ENCODE data around the gene COQ8A. TPM values are rescaled to one million over a fixed set of nuclear protein-coding genes. Genes with fewer than 3 reads are reported as not detected.

COQ8A gene
- total and polyA plus RNA-seq, 10 of the 15 experiments (the other 5 are each of a cell fraction or from before 2014, with no cell fraction given): 0.72 to 24.8 (median 12.1) TPM

DNA sequence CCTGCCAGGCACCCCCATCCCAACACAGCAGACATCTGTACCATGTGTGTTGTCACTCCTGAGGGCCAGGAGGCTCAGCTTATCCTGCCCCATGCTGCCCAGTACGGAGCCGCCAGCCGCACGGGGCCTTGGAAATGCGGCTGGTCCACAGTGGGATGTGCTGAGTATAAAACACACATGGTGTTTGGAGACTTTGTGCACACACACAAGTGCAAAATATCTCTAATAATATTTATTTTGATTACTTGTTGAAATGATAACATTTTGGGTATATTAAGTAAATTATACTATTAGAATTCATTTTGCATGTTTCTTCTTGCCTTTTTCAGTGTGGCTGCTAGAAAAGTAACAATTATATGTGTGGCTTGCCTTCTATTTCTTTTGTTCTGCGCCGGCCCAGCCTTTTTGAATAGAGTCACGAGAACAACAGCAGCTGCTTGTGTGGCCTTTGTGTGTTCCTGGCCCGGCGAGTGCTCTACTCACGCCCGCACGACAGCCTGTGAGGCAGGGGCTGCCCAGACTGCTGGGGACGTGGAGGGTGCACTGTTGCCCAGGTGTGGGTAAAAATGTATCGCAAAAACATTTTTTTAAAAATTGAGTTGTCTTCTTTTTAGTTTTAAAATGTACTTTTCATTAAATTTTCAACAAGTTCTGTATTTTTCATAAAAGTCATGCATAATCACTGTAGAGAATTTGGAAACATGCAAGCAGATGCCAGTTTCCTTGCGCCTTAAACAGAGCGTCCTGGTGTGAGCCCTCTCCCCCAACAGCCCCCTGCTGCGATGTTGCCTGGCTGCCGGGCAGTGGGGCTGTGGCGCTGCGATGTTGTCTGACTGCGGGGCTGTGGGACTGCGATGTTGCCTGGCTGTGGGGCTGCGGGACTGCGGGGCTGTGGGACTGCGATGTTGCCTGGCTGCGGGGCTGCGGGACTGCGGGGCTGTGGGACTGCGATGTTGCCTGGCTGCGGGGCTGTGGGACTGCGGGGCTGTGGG is 35.5 kb downstream of the COQ8A start:
- BruUV-seq (replicated peaks): no TSS peak
- no peak for DNase-seq (ENCODE audit: low read depth, low spot score)
- peaks cover 1% of the 10 kb centered on the region; the same call in 2 of the 3 replicates for H3K9me3 ChIP-seq (replicated peaks; ENCODE audit: control insufficient read depth, insufficient read depth, low read length)
- H3K27me3 ChIP-seq (replicated peaks in 1 of 2; ENCODE audit: control insufficient read depth in 2 of 2, insufficient read depth in 2 of 2, low read length in 1 of 2): no peaks in the 10 kb centered on the region
- SMC1A ChIA-PET (ENCODE audit: uncharacterized antibody, unreplicated experiment): no interaction called here
- in situ Hi-C loops (cut with MboI): no loop called here
- no peak overlapping the region for H3K9ac ChIP-seq (ENCODE audit: control insufficient read depth, insufficient read depth, low read length)
- H3K4me1 ChIP-seq (ENCODE audit: control insufficient read depth, insufficient read depth, low read length): no peaks in the 10 kb centered on the region
- no peak for TF ChIP-seq STAT1 (conservative IDR thresholded peaks at IDR 0.05)
- TF ChIP-seq NFXL1 (IDR thresholded peaks at IDR 0.05; ENCODE audit: borderline replicate concordance): no peak
- TF ChIP-seq BRCA1 (IDR thresholded peaks at IDR 0.05; ENCODE audit: low read depth, low read length): no peak
- TF ChIP-seq SIX5 (IDR thresholded peaks at IDR 0.05; ENCODE audit: low read depth, low read length, severe bottlenecking): no peak
- TF ChIP-seq SPI1 (IDR thresholded peaks at IDR 0.05; ENCODE audit: borderline replicate concordance, insufficient read depth, low read depth, low read length): no peak
- H3K27ac ChIP-seq (ENCODE audit: control insufficient read depth, insufficient read depth): no peak overlapping the region
- H2AFZ ChIP-seq (ENCODE audit: control insufficient read depth, low read depth, low read length): no peak overlapping the region
- POLR2A ChIA-PET: no interaction called here
- ATAC-seq: no peak
- CTCF ChIA-PET: no interaction called here
- no peaks in the 10 kb centered on the region for H3K79me2 ChIP-seq (ENCODE audit: control insufficient read depth, insufficient read depth, low read length)
- intact Hi-C loops (cut with micrococcal nuclease; ENCODE audit: unreplicated experiment): no loop called here
- no peaks in the 10 kb centered on the region for H4K20me1 ChIP-seq (ENCODE audit: control insufficient read depth, insufficient read depth)
- no peak overlapping the region for H3K4me2 ChIP-seq (ENCODE audit: control insufficient read depth, insufficient read depth)
- H3K36me3 ChIP-seq (ENCODE audit: control insufficient read depth in 2 of 2, insufficient read depth in 2 of 2, low read length in 1 of 2): no peaks in the 10 kb centered on the region
- RAD21 ChIA-PET (ENCODE audit: unreplicated experiment): no interaction called here
- 92% methylated on average over 26 of the region's 32 CpGs for WGBS (ENCODE audit: insufficient coverage, insufficient replicate concordance, low lambda C conversion rate, missing lambda C conversion rate)
- no peak for FAIRE-seq
- no peak overlapping the region for H3K4me3 ChIP-seq

DNA sequence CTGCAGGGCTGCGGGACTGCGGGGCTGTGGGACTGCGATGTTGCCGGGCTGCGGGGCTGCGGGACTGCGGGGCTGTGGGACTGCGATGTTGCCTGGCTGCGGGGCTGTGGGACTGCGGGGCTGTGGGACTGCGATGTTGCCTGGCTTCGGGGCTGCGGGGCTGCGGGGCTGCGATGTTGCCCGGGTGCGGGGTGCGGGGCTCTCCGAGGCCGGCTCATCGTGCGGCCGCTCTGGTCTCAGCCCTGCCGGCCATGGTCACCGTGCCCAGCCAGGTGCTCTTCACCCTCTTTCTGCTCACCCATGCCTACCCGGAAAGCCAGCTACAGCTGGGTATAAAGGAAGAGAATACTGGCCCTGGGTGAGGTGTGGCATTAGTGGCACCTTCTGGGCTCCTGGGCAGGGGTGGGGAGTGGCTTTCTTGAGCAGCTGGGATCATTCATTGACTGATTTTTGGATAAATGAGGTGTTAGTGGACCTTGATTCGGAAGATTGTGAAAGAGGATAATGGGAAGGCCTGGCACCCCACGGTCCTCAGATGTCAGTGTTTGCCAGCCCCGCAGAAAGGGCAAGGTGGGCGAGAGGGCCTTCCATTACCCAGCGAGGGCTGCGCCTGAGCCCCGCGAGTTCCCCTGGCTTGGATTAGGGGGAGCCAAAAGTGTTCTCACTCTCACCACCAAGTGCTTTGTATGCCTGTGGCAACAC is 36.3 kb downstream of the COQ8A start:
- no TSS peak for BruUV-seq (replicated peaks)
- 89% methylated on average over 21 of the region's 34 CpGs for WGBS (ENCODE audit: insufficient coverage, insufficient replicate concordance, low lambda C conversion rate, missing lambda C conversion rate)
- Histone ChIP-seq H3K4me3 (no peak overlapping the region), H3K9ac (ENCODE audit: control insufficient read depth, insufficient read depth, low read length) (no peak overlapping the region), H3K27ac (ENCODE audit: control insufficient read depth, insufficient read depth) (no peak overlapping the region), H3K9me3 (replicated peaks; ENCODE audit: control insufficient read depth, insufficient read depth, low read length) (peaks cover 1% of the 10 kb centered on the region; the same call in 2 of the 3 replicates), H3K79me2 (ENCODE audit: control insufficient read depth, insufficient read depth, low read length) (no peaks in the 10 kb centered on the region), H3K27me3 (replicated peaks in 1 of 2; ENCODE audit: control insufficient read depth in 2 of 2, insufficient read depth in 2 of 2, low read length in 1 of 2) (no peaks in the 10 kb centered on the region), H3K4me2 (ENCODE audit: control insufficient read depth, insufficient read depth) (no peak overlapping the region), H2AFZ (ENCODE audit: control insufficient read depth, low read depth, low read length) (no peak overlapping the region), H3K4me1 (ENCODE audit: control insufficient read depth, insufficient read depth, low read length) (no peaks in the 10 kb centered on the region), H4K20me1 (ENCODE audit: control insufficient read depth, insufficient read depth) (no peaks in the 10 kb centered on the region), H3K36me3 (ENCODE audit: control insufficient read depth in 2 of 2, insufficient read depth in 2 of 2, low read length in 1 of 2) (no peaks in the 10 kb centered on the region)
- ATAC-seq: no peak
- in situ Hi-C loops (cut with MboI): no loop called here
- FAIRE-seq: no peak
- ChIA-PET POLR2A (no interaction called here), SMC1A (ENCODE audit: uncharacterized antibody, unreplicated experiment) (no interaction called here), RAD21 (ENCODE audit: unreplicated experiment) (no interaction called here), CTCF (no interaction called here)
- intact Hi-C loops (cut with micrococcal nuclease; ENCODE audit: unreplicated experiment): no loop called here
- no peak for DNase-seq (ENCODE audit: low read depth, low spot score)
- no peak for TF ChIP-seq SMAD5 (IDR thresholded peaks at IDR 0.05; ENCODE audit: low read depth)
- no peak for TF ChIP-seq POLR2A (IDR thresholded peaks at IDR 0.05; ENCODE audit: low read depth, low read length)
- no peak for TF ChIP-seq STAT1 (conservative IDR thresholded peaks at IDR 0.05)
- TF ChIP-seq RAD21 (IDR thresholded peaks at IDR 0.05; ENCODE audit: insufficient read depth, low read depth, low read length): no peak
- no peak for TF ChIP-seq MTA3 (IDR thresholded peaks at IDR 0.05; ENCODE audit: borderline replicate concordance, low read length)
- TF ChIP-seq E2F4 (IDR thresholded peaks at IDR 0.05; ENCODE audit: low read depth, low read length): no peak
- no peak for TF ChIP-seq ZNF384 (IDR thresholded peaks at IDR 0.05; ENCODE audit: borderline replicate concordance, low read depth, low read length)
- TF ChIP-seq, protein P1, sequence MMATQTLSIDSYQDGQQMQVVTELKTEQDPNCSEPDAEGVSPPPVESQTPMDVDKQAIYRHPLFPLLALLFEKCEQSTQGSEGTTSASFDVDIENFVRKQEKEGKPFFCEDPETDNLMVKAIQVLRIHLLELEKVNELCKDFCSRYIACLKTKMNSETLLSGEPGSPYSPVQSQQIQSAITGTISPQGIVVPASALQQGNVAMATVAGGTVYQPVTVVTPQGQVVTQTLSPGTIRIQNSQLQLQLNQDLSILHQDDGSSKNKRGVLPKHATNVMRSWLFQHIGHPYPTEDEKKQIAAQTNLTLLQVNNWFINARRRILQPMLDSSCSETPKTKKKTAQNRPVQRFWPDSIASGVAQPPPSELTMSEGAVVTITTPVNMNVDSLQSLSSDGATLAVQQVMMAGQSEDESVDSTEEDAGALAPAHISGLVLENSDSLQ (IDR thresholded peaks at IDR 0.05): no peak
- no peak for TF ChIP-seq SUPT20H (IDR thresholded peaks at IDR 0.05; ENCODE audit: borderline replicate concordance, control insufficient read depth, low read depth, low read length)
- no peak for TF ChIP-seq TCF12 (IDR thresholded peaks at IDR 0.05; ENCODE audit: low read depth, low read length)

All from GM12878 (cell line).